HG03457 (cell line): Measurements from ENCODE around the gene IVNS1ABP.
"Not testable (repeated sequence)": the region's sequence is repeated elsewhere in the genome, so short reads cannot be mapped to it uniquely, and the experiment has no call there.

Experiments used
- ATAC-seq: cut with Tn5 transposase; IDR thresholded peaks from one replicate; pipeline ENCODE4 v1.9.1; 2021; ENCODE audit warnings: moderate number of reproducible peaks; ENCODE audit not compliant: unreplicated experiment

The IVNS1ABP gene

DNA sequence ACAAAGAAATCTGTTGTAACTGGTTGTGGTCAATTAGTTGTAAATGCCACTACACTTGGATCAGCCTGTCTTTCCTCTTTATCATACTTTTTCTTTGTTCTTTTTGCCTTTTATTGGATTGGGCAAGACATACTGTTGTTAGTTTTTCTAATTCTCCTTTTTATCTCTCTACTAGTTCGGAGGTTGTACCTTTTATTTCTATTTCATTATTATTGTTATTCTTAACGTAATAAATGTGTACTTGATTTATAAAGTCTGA is 59.2 kb downstream of the IVNS1ABP start:
- no peak for ATAC-seq

DNA sequence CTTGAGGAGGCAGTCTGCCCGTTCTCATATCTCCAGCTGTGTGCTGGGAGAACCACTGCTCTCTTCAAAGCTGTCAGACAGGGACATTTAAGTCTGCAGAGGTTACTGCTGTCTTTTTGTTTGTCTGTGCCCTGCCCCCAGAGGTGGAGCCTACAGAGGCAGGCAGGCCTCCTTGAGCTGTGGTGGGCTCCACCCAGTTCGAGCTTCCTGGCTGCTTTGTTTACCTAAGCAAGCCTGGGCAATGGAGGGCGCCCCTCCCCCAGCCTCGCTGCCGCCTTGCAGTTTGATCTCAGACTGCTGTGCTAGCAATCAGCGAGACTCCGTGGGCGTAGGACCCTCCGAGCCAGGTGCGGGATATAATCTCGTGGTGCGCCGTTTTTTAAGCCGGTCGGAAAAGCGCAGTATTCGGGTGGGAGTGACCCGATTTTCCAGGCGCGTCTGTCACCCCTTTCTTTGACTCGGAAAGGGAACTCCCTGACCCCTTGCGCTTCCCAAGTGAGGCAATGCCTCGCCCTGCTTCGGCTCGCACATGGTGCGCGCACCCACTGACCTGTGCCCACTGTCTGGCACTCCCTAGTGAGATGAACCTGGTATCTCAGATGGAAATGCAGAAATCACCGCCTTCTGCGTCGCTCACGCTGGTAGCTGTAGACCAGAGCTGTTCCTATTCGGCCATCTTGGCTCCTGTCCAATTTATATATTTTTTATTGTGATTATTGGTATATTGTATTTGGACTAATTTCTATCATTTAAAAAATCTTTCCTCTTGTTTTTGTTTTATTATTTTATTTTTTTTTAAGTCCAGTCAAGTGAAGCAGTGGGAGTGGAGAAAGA is 59.7 kb downstream of the IVNS1ABP start:
- not testable (repeated sequence) for ATAC-seq

DNA sequence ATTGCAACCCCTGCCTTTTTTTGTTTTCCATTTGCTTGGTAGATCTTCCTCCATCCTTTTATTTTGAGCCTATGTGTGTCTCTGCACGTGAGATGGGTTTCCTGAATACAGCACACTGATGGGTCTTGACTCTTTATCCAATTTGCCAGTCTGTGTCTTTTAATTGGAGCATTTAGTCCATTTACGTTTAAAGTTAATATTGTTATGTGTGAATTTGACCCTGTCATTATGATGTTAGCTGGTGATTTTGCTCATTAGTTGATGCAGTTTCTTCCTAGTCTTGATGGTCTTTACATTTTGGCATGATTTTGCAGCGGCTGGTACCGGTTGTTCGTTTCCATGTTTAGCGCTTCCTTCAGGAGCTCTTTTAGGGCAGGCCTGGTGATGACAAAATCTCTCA is 61.4 kb downstream of the IVNS1ABP start:
- not testable (repeated sequence) for ATAC-seq

DNA sequence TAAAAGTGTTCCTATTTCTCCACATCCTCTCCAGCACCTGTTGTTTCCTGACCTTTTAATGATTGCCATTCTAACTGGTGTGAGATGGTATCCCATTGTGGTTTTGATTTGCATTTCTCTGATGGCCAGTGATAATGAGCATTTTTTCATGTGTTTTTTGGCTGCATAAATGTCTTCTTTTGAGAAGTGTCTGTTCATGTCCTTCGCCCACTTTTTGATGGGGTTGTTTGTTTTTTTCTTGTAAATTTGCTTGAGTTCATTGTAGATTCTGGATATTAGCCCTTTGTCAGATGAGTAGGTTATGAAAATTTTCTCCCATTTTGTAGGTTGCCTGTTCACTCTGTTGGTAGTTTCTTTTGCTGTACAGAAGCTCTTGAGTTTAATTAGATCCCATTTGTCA is 64.6 kb downstream of the IVNS1ABP start:
- not testable (repeated sequence) for ATAC-seq

DNA sequence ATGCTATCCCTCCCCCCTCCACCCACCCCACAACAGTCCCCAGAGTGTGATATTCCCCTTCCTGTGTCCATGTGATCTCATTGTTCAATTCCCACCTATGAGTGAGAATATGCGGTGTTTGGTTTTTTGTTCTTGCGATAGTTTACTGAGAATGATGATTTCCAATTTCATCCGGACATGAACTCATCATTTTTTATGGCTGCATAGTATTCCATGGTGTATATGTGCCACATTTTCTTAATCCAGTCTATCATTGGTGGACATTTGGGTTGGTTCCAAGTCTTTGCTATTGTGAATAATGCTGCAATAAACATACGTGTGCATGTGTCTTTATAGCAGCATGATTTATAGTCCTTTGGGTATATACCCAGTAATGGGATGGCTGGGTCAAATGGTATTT is 65.1 kb downstream of the IVNS1ABP start:
- not testable (repeated sequence) for ATAC-seq

DNA sequence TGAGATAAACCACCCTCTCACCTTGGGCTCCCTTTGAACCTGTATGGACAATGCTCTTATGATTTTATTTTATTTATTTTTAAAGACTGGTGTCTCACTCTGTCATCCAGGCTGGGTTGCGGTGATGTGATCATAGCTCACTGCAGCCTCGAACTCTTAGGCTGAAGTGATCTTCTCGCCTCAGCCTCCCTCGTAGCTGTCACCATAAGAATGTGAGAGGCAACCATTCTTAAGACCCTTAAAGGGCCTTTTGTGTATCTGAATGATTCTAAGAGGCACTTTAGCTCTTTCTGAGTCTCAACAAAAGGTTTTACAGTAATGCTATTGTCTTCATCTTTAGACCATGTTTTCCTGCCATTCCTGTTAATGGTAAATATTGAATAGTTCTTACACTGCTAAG is 67.0 kb downstream of the IVNS1ABP start:
- ATAC-seq, result no peak

DNA sequence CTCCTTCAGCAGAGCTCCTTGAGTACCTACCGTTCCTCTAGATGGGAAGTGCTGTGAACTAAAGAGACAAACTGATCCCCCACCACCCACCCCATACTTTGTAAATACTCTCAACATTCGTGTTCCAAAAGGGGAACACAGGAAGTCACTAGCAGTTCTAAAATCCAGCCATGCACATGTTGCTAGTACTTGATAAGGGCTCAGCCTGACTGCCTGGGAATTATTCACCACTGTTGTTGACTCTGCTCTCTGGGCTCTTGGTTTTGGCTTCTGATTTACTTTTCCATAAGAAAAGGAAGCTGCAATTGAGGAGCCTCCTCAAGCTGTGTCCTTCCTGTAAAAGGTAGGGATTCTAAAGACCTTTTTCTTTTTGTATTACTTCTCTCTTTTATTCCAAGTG is 67.5 kb downstream of the IVNS1ABP start:
- ATAC-seq, result no peak
